Activated T-cell treated with anti-CD3 and anti-CD28 coated beads, Interleukin-2, amount 50 U/mL, for 72 hours (primary cell): ENCODE results near the gene SART3. TPM values are rescaled to one million over a fixed set of nuclear protein-coding genes. Genes with fewer than 3 reads are reported as not detected.

Experiments
- ATAC-seq, 2 donors: fragments of 150-1000 bp; cut with Tn5 transposase; replicated peaks in 1 of 2; 2 replicates each; pipeline ENCODE4 v1.10.0; 2021; ENCODE audit warnings: moderate library complexity in 2 of 2, mild to moderate bottlenecking in 1 of 2
- DNase-seq, 2 donors: peaks; one replicate each; pipeline ENCODE4 v3.0.0; 2021 to 2022; ENCODE audit warnings: mixed read lengths in 1 of 2
- H3K27ac Mint-ChIP-seq: one replicate; pipeline ENCODE4 v1.8.0; 2022; ENCODE audit warnings: mild to moderate bottlenecking, moderate library complexity, mixed read lengths
- H3K27me3 Mint-ChIP-seq: one replicate; pipeline ENCODE4 v1.8.0; 2022; ENCODE audit warnings: low read depth, mixed read lengths
- H3K36me3 Mint-ChIP-seq, 2 donors: one replicate each; pipeline ENCODE4 v1.8.0; 2022; ENCODE audit warnings: mixed read lengths in 2 of 2, mild to moderate bottlenecking in 1 of 2; ENCODE audit not compliant: insufficient read depth in 2 of 2
- H3K4me1 Mint-ChIP-seq: one replicate; pipeline ENCODE4 v1.8.0; 2022; ENCODE audit warnings: low read depth, mixed read lengths
- H3K4me3 Mint-ChIP-seq, 2 donors: one replicate each; pipeline ENCODE4 v1.8.0; 2022; ENCODE audit warnings: mild to moderate bottlenecking in 2 of 2, mixed read lengths in 2 of 2, moderate library complexity in 2 of 2
- H3K9me3 Mint-ChIP-seq, 2 donors: one replicate each; pipeline ENCODE4 v1.8.0; 2022; ENCODE audit warnings: mixed read lengths in 2 of 2
- total RNA-seq, 2 donors: library from RNA; stranded (reverse); gene quantifications; one replicate each; pipeline ENCODE4 v1.2.3, GENCODE V29; 2022

The SART3 gene
- total RNA-seq, 2 donors from 2014 or later, result 75.7 to 78.8 TPM

DNA sequence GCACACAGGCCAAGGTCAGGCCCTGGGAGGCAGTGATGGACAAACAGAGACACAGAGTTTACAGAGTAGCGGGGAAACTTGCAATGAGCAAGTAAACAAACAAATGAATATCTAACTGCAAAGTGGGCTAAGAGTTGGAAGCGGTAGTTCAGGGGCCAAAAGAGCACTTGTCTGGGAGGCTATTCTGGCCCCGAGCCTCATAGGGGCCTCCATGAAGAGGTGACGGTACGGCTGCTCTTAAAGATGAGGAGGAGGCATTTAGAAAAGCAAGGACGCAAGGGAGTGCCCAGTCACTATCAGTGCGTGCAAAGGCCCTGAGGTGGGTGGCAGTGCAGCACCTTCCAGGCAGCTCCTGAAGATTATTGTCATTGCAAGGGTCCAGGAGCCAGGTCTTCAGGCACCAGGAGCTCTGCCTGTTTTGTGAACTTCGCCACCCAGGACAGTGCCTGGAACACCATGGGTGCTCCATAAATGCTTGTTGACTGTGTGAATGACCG is 41.3 kb upstream of the SART3 start:
- ATAC-seq (no peak), DNase-seq (no peak)
- Mint-ChIP-seq H3K4me1 (no peaks in the 10 kb centered on the region), H3K27ac (no peak overlapping the region), H3K4me3 (no peak overlapping the region), H3K36me3 (no peaks in the 10 kb centered on the region), H3K27me3 (no peaks in the 10 kb centered on the region), H3K9me3 (no peaks in the 10 kb centered on the region)

DNA sequence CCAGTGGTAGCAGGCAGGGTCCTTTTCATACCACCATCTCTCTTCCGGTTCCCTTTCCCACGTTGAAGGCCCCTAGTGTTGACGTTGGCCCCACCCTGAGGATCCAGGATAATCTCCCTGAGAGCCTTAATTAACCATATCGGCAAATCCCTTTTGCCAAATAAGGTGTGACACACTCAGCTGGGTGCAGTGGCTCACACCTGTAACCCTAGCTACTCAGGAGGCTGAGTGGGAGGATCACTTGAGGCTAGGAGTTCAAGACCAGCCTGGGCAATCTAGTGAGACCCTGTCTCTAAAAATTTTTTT is 39.7 kb upstream of the SART3 start:
- DNase-seq (no peak), ATAC-seq (no peak)
- Mint-ChIP-seq H3K27ac (no peak overlapping the region), H3K36me3 (no peaks in the 10 kb centered on the region), H3K4me3 (no peak overlapping the region), H3K9me3 (no peaks in the 10 kb centered on the region), H3K4me1 (no peaks in the 10 kb centered on the region), H3K27me3 (no peaks in the 10 kb centered on the region)

DNA sequence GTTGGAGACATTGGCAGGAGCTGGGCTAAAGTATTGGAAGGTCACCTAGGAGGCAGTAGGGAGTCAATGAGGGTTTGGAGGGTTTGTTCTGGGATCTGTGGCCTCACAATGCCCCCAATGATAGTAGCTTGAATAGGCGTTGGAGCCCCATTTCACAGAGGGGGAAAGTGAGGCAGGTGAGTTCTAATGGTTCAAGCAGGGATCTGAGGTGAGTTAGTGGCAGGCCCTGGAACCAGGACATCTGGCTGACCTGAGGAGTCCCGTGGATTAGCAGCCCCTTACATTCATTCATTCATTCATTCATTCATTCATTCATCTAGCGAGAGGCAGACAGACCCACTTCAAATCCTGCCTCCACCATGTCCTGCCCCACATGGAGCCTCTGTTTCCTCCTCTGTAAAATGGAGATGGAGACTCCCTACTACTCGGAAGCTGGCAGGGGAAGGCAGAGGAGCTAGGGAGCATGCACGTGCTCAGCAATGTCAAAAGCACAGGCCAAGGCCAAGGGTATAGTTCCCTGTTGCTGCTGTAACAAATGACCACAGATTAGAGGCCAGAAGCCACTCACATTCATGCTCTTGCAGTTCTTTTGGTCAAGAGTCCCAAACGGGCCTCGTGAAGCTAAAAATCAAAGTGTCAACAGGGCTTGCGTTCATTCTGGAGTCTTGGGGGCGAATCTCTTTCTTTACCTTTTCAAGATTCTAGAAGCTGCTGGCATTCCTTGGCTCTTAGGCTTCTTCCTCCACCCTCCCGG is 39.2 kb upstream of the SART3 start:
- Mint-ChIP-seq H3K27me3 (no peaks in the 10 kb centered on the region), H3K36me3 (no peaks in the 10 kb centered on the region), H3K4me3 (no peak overlapping the region), H3K4me1 (no peaks in the 10 kb centered on the region), H3K27ac (no peak overlapping the region), H3K9me3 (no peaks in the 10 kb centered on the region)
- ATAC-seq (no peak), DNase-seq (no peak)

- H3K27me3 Mint-ChIP-seq, result no peaks in the 10 kb centered on the region
- no peak overlapping the region for H3K4me3 Mint-ChIP-seq
- ATAC-seq (no peak), DNase-seq (no peak)
- no peaks in the 10 kb centered on the region for H3K4me1 Mint-ChIP-seq
- H3K27ac Mint-ChIP-seq, result no peak overlapping the region
- no peaks in the 10 kb centered on the region for H3K9me3 Mint-ChIP-seq
- H3K36me3 Mint-ChIP-seq, result no peaks in the 10 kb centered on the region
Measured at GRCh38 chr12:108599541-108599940, 38.6 kb upstream of the SART3 start.

- H3K4me3 Mint-ChIP-seq, result no peak overlapping the region
- no peaks in the 10 kb centered on the region for H3K4me1 Mint-ChIP-seq
- H3K36me3 Mint-ChIP-seq, result no peaks in the 10 kb centered on the region
- no peaks in the 10 kb centered on the region for H3K27me3 Mint-ChIP-seq
- H3K9me3 Mint-ChIP-seq, result no peaks in the 10 kb centered on the region
- no peak overlapping the region for H3K27ac Mint-ChIP-seq
- DNase-seq (no peak), ATAC-seq (no peak)
Measured at GRCh38 chr12:108598553-108599250, 37.7 kb upstream of the SART3 start.

DNA sequence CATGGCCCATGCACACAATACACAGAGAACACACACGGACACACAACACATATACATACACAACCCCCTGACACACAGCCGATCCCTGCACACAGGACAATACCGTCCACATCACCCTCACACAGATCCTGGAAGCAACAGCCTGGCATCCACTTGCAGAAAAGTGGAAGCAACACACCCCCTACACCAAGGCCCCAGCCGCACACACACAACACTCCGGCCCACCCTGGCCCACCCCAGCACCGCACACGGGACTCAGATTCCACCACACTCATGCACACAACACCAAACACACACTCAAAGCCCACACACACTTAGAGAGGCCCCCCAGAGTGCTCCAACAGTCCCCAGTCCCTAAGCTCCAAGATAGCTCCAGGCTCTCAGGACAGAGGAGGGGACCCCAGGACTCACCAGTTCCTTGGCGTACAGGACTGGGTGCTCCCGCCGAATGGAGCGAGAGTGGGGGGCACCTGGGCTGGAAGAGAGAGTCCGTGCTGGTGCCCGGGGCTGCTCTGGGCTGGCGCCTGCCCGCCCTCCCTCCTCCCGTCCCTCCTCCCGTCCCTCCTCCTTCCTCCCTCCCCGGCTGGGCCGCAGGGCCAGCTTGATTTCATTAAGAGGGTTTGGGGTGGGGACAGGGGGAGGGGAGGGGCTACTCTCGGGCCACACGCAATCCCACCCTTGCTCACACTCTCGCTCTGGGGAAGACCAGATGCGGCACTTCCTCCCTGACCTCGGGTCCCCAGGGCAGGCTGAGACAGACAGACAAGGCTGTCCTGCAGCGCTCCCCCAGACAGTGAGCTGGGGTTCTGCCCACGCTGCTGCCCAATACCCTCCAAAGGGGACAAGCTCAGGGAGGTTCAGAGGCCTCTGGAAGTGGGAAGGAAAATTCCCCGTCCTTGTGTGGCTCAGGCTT is 36.8 kb upstream of the SART3 start, which contains the start of gene TMEM119:
Gene TMEM119 (minus strand): TSS at position 526 of the 913 bp plus-strand sequence. CDS start 5,701 bp downstream, outside the sequence.
- no peaks in the 10 kb centered on the region for H3K36me3 Mint-ChIP-seq
- no peak within 1 kb of the TSS for H3K4me3 Mint-ChIP-seq
- H3K27ac Mint-ChIP-seq, result no peak within 1 kb of the TSS
- no peaks in the 10 kb centered on the region for H3K9me3 Mint-ChIP-seq
- ATAC-seq (no peak), DNase-seq (no peak)
- no peaks in the 10 kb centered on the region for H3K27me3 Mint-ChIP-seq
- no peaks in the 10 kb centered on the region for H3K4me1 Mint-ChIP-seq

GRCh38 chr12:108596854-108597558 is 36.0 kb upstream of the SART3 start:
- Mint-ChIP-seq H3K27ac (no peak overlapping the region), H3K36me3 (no peaks in the 10 kb centered on the region), H3K4me1 (no peaks in the 10 kb centered on the region), H3K27me3 (no peaks in the 10 kb centered on the region), H3K4me3 (no peak overlapping the region), H3K9me3 (no peaks in the 10 kb centered on the region)
- ATAC-seq (no peak), DNase-seq (no peak)

GRCh38 chr12:108595711-108596647 is 35.0 kb upstream of the SART3 start:
- no peak overlapping the region for H3K4me3 Mint-ChIP-seq
- no peaks in the 10 kb centered on the region for H3K27me3 Mint-ChIP-seq
- H3K4me1 Mint-ChIP-seq, result no peaks in the 10 kb centered on the region
- H3K27ac Mint-ChIP-seq, result no peak overlapping the region
- DNase-seq (no peak), ATAC-seq (no peak)
- no peaks in the 10 kb centered on the region for H3K9me3 Mint-ChIP-seq
- no peaks in the 10 kb centered on the region for H3K36me3 Mint-ChIP-seq

DNA sequence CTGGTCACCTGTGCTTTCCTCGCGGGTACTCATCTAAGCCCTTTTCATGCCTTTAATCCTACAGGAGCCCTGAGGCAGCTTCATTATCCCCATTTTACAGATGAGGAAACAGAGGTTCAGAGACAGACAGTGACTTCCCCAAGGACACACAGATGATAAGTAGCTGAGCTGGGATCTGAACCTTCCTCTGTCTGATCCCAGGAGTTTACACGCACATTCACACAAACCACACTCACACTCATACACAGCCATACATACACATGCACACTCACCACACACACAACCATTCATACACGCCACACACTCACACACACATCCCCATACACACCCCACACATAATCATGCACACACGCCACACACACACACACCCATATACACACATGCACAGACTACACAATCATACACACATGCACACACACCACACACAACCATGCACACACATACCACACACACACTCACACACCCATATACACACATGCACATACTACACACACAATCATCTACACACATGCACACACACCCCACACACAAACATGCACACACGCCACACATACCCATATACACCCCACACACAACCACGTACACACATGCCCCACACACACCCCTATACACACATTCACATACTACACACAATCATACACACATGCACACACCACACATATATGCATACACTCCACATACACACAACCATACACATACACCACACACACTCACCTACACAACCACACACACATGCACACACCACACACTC is 34.2 kb upstream of the SART3 start:
- no peak for DNase-seq
- Mint-ChIP-seq H3K27ac (no peak overlapping the region), H3K36me3 (no peaks in the 10 kb centered on the region), H3K4me3 (no peak overlapping the region), H3K4me1 (no peaks in the 10 kb centered on the region), H3K9me3 (no peaks in the 10 kb centered on the region), H3K27me3 (no peaks in the 10 kb centered on the region)
- ATAC-seq, result no peak

GRCh38 chr12:108594323-108594903 is 33.4 kb upstream of the SART3 start:
- no peaks in the 10 kb centered on the region for H3K27me3 Mint-ChIP-seq
- H3K36me3 Mint-ChIP-seq, result no peaks in the 10 kb centered on the region
- H3K4me1 Mint-ChIP-seq, result no peaks in the 10 kb centered on the region
- no peaks in the 10 kb centered on the region for H3K9me3 Mint-ChIP-seq
- no peak overlapping the region for H3K4me3 Mint-ChIP-seq
- no peak for ATAC-seq
- DNase-seq, result no peak
- H3K27ac Mint-ChIP-seq, result no peak overlapping the region
